ENCODE results near the gene APH1A. TPM values are rescaled to one million over a fixed set of nuclear protein-coding genes. Genes with fewer than 3 reads are reported as not detected.
A peak's percentile ranks its signal among the peaks of the same experiment; 100 is the strongest.

Gene APH1A
- total RNA-seq, 2 donors from 2014 or later: 126 to 131 TPM

DNA sequence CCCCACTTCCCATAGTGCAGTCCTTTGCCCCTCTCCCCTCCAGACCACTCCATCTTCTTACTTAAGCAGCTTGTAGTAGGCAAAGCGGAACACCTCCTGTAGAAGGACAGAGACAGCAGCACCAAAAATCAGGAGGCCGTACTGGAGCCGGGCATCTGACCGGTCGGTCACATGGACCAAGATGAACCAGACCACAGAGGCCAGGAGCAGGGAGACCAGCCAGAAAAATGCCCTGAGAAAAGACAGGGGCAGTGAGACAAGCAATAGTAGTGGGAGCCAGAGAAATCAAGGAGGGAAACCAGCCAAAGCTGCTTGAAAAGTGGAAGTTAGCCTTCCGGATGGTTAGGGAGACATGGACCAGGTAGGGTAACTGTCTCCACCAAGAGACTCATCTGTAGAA is 920 bp downstream of the APH1A start:
- 40 to 55% methylated on average over 5 to 6 of the region's 6 CpGs for WGBS, 2 experiments (ENCODE audit: insufficient coverage in 1 of 2, insufficient read length in 1 of 2)
- no peak for DNase-seq
- no peaks in the 10 kb centered on the region for H3K27me3 Mint-ChIP-seq (ENCODE audit: insufficient read depth)

GRCh38 chr1:150263549-150263948 is 5.3 kb downstream of the APH1A start:
- Mint-ChIP-seq H3K9me3 (no peaks in the 10 kb centered on the region), H3K36me3 (ENCODE audit: low read depth) (peaks cover 58% of the 10 kb centered on the region), H3K4me3 (no peak overlapping the region), H3K27me3 (ENCODE audit: insufficient read depth) (no peaks in the 10 kb centered on the region), H3K27ac (peak overlapping the region; percentile 73), H3K4me1 (peaks cover 63% of the 10 kb centered on the region)
- Histone ChIP-seq H3K9me3 (ENCODE audit: control insufficient read depth, low read length) (no peaks in the 10 kb centered on the region), H3K27ac (ENCODE audit: low read depth, low read length) (no peak overlapping the region), H3K36me3 (ENCODE audit: control insufficient read depth, insufficient read depth, low read length) (peaks cover 25% of the 10 kb centered on the region), H3K4me3 (ENCODE audit: low read length) (no peak overlapping the region), H3K4me1 (ENCODE audit: control insufficient read depth, insufficient read depth, low read length) (peaks cover 15% of the 10 kb centered on the region), H3K9ac (ENCODE audit: extremely low read depth, low read length, poor library complexity, severe bottlenecking) (no peak overlapping the region), H3K27me3 (ENCODE audit: control insufficient read depth, insufficient read depth, low read length, poor library complexity, severe bottlenecking) (no peaks in the 10 kb centered on the region)
- 80 to 87% methylated on average over 3 to 6 of the region's 6 CpGs for WGBS, 2 experiments (ENCODE audit: insufficient coverage in 1 of 2, insufficient read length in 1 of 2)
- no peak for DNase-seq
- no peak for TF ChIP-seq CTCF (conservative IDR thresholded peaks at IDR 0.05)

More for the DNA sequence above, 920 bp downstream of the APH1A start:
- Mint-ChIP-seq H3K9me3 (no peaks in the 10 kb centered on the region), H3K4me1 (peaks cover 55% of the 10 kb centered on the region), H3K27ac (peak overlapping the region; percentile 88), H3K36me3 (ENCODE audit: low read depth) (peaks cover 39% of the 10 kb centered on the region), H3K4me3 (peak overlapping the region; percentile 100)
- peaks cover 14% of the 10 kb centered on the region for H3K4me1 ChIP-seq (ENCODE audit: control insufficient read depth, insufficient read depth, low read length)
- peak overlapping the region; percentile 73 for H3K9ac ChIP-seq (ENCODE audit: extremely low read depth, low read length, poor library complexity, severe bottlenecking)
- no peak for TF ChIP-seq CTCF (conservative IDR thresholded peaks at IDR 0.05)
- peaks cover 25% of the 10 kb centered on the region for H3K36me3 ChIP-seq (ENCODE audit: control insufficient read depth, insufficient read depth, low read length)
- no peak overlapping the region for H3K27ac ChIP-seq (ENCODE audit: low read depth, low read length)
- no peaks in the 10 kb centered on the region for H3K9me3 ChIP-seq (ENCODE audit: control insufficient read depth, low read length)
- H3K27me3 ChIP-seq (ENCODE audit: control insufficient read depth, insufficient read depth, low read length, poor library complexity, severe bottlenecking): no peaks in the 10 kb centered on the region
- H3K4me3 ChIP-seq (ENCODE audit: low read length): peak overlapping the region; percentile 91

- H3K4me3 ChIP-seq (ENCODE audit: low read length): no peak overlapping the region
- Mint-ChIP-seq H3K4me1 (peaks cover 60% of the 10 kb centered on the region), H3K27me3 (ENCODE audit: insufficient read depth) (no peaks in the 10 kb centered on the region), H3K9me3 (no peaks in the 10 kb centered on the region), H3K4me3 (no peak overlapping the region), H3K36me3 (ENCODE audit: low read depth) (peaks cover 58% of the 10 kb centered on the region), H3K27ac (peak overlapping the region; percentile 73)
- no peak for DNase-seq
- no peak overlapping the region for H3K9ac ChIP-seq (ENCODE audit: extremely low read depth, low read length, poor library complexity, severe bottlenecking)
- 90 to 94% methylated on average over 2 to 5 of the region's 6 CpGs for WGBS, 2 experiments (ENCODE audit: insufficient coverage in 1 of 2, insufficient read length in 1 of 2)
- no peak overlapping the region for H3K27ac ChIP-seq (ENCODE audit: low read depth, low read length)
- TF ChIP-seq CTCF (conservative IDR thresholded peaks at IDR 0.05): no peak
- peaks cover 25% of the 10 kb centered on the region for H3K36me3 ChIP-seq (ENCODE audit: control insufficient read depth, insufficient read depth, low read length)
- H3K9me3 ChIP-seq (ENCODE audit: control insufficient read depth, low read length): no peaks in the 10 kb centered on the region
- H3K4me1 ChIP-seq (ENCODE audit: control insufficient read depth, insufficient read depth, low read length): peaks cover 12% of the 10 kb centered on the region
- no peaks in the 10 kb centered on the region for H3K27me3 ChIP-seq (ENCODE audit: control insufficient read depth, insufficient read depth, low read length, poor library complexity, severe bottlenecking)
Measured at GRCh38 chr1:150262388-150263320, 6.2 kb downstream of the APH1A start.

Data from endodermal cell (in vitro differentiated cells).